ENCODE results near the gene ZNF432. TPM values are rescaled to one million over a fixed set of nuclear protein-coding genes. Genes with fewer than 3 reads are reported as not detected.
A peak's percentile ranks its signal among the peaks of the same experiment; 100 is the strongest.

ZNF432 gene
- total RNA-seq, 3 donors from 2014 or later (not counting 1 experiment from before 2014, with no cell fraction given) = 19.7 to 33.7 (median 32.4) TPM

DNA sequence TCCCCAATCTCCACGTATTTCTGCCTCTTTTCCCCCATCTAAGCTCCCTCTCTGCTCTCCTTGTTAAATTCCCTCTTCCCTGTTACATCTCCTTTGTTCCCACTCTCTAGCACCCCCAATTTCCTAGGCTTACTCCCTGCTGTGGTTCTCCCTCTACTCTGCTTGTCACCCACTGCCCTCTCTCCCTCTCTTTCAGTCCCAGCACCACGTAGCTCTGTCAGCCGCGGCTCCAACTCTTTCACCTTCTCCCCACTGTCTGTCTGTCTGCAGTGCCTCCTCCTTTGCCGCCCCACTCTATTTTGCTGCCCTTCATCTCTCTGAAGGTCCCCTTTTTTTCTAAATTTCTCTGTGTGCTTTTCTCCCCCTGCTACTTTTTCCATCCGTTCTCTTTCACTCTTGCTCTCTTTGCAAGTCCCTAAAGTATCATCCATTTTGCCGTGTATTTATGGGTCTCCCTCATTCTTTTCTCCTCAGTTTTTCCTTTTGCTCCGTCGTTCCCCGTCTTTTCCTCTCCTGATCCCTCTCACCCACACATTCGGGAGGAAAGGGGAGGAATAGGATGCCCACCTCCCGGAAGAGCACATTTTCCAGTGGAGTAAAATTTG lies 46.0 kb upstream of the ZNF432 start:
- WGBS (ENCODE audit: insufficient coverage) = 32% methylated on average over 8 of the region's 12 CpGs
- DNase-seq (no peak), ATAC-seq (no peak)
- peaks cover 11% of the 10 kb centered on the region for H3K36me3 ChIP-seq (ENCODE audit: control insufficient read depth, insufficient read depth, low read length)
- H3K27ac ChIP-seq (ENCODE audit: low read length) = peak overlapping the region; percentile 77
- peak overlapping the region; percentile 98 for H3K4me3 ChIP-seq (ENCODE audit: low read length)
- no peaks in the 10 kb centered on the region for H3K27me3 ChIP-seq (ENCODE audit: control insufficient read depth, insufficient read depth, low read length)
- Mint-ChIP-seq H3K9me3 (peaks cover 0 to 14% of the 10 kb centered on the region in 2 donors), H3K4me1 (peaks cover 56 to 57% of the 10 kb centered on the region in 2 donors), H3K36me3 (peaks cover 27% of the 10 kb centered on the region), H3K4me3 (peak overlapping the region; percentile 99), H3K27me3 (ENCODE audit: low read depth in 2 of 2) (no peaks in the 10 kb centered on the region), H3K27ac (peak overlapping the region; percentile 91 to 94)
- H3K4me1 ChIP-seq (ENCODE audit: control insufficient read depth, insufficient read depth, low read length) = peaks cover 17% of the 10 kb centered on the region
- intact Hi-C loops (cut with micrococcal nuclease) = loop anchor here (5.0 kb wide), 1 partner anchor 43 kb away; the partner anchor contains the start of gene ZNF616
- no peak for TF ChIP-seq CTCF (IDR thresholded peaks at IDR 0.05)
- H3K9me3 ChIP-seq (ENCODE audit: control insufficient read depth, insufficient read depth, low read length) = peaks cover 26% of the 10 kb centered on the region

DNA sequence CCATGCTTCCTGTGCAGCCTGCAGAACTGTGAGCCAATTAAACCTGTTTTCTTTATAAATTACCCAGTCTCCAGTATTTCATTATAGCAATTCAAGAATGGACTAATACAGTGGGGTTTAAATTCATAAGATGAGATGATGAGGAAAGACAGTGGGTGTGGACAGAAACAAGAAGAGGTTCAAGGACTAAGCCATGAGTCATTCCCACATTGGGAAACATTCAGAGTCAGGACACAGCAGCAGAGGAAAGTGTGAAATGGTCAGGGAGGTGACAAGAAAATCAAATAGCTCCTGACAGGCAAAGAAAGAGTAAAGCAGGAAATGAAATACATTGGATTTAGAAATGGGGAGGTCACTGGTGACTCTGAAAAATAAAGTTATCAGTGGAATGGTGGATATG lies 37.8 kb upstream of the ZNF432 start:
- Histone ChIP-seq H3K9me3 (ENCODE audit: control insufficient read depth, insufficient read depth, low read length) (peaks cover 17% of the 10 kb centered on the region), H3K27ac (ENCODE audit: low read length) (no peak overlapping the region), H3K4me3 (ENCODE audit: low read length) (no peak overlapping the region), H3K4me1 (ENCODE audit: control insufficient read depth, insufficient read depth, low read length) (no peaks in the 10 kb centered on the region), H3K27me3 (ENCODE audit: control insufficient read depth, insufficient read depth, low read length) (no peaks in the 10 kb centered on the region), H3K36me3 (ENCODE audit: control insufficient read depth, insufficient read depth, low read length) (peaks cover 47% of the 10 kb centered on the region)
- H3K4me3 Mint-ChIP-seq = no peak overlapping the region
- peaks cover 43 to 49% of the 10 kb centered on the region in 2 donors for H3K4me1 Mint-ChIP-seq
- intact Hi-C loops (cut with micrococcal nuclease) = no loop called here
- no peak for ATAC-seq
- H3K36me3 Mint-ChIP-seq = peaks cover 78% of the 10 kb centered on the region
- DNase-seq = no peak
- no peaks in the 10 kb centered on the region for H3K27me3 Mint-ChIP-seq (ENCODE audit: low read depth in 2 of 2)
- peaks cover 2 to 12% of the 10 kb centered on the region in 2 donors for H3K9me3 Mint-ChIP-seq
- no peak for TF ChIP-seq CTCF (IDR thresholded peaks at IDR 0.05)
- H3K27ac Mint-ChIP-seq = peak overlapping the region in 1 of 2 donors; percentile 5

- H3K27ac ChIP-seq (ENCODE audit: low read length) = no peak overlapping the region
- ATAC-seq = no peak
- no peak overlapping the region for H3K4me3 Mint-ChIP-seq
- H3K27me3 ChIP-seq (ENCODE audit: control insufficient read depth, insufficient read depth, low read length) = no peaks in the 10 kb centered on the region
- intact Hi-C loops (cut with micrococcal nuclease) = no loop called here
- H3K27ac Mint-ChIP-seq = no peak overlapping the region
- peaks cover 78% of the 10 kb centered on the region for H3K36me3 Mint-ChIP-seq
- peaks cover 14 to 44% of the 10 kb centered on the region in 2 donors for H3K9me3 Mint-ChIP-seq
- H3K27me3 Mint-ChIP-seq (ENCODE audit: low read depth in 2 of 2) = no peaks in the 10 kb centered on the region
- DNase-seq = no peak
- peaks cover 52% of the 10 kb centered on the region for H3K9me3 ChIP-seq (ENCODE audit: control insufficient read depth, insufficient read depth, low read length)
- peaks cover 5% of the 10 kb centered on the region in 2 donors for H3K4me1 Mint-ChIP-seq
- no peak for TF ChIP-seq CTCF (IDR thresholded peaks at IDR 0.05)
- peaks cover 78% of the 10 kb centered on the region for H3K36me3 ChIP-seq (ENCODE audit: control insufficient read depth, insufficient read depth, low read length)
- H3K4me3 ChIP-seq (ENCODE audit: low read length) = no peak overlapping the region
- H3K4me1 ChIP-seq (ENCODE audit: control insufficient read depth, insufficient read depth, low read length) = no peaks in the 10 kb centered on the region
- 94% methylated on average over 5 of the region's 5 CpGs for whole genome bisulfite sequencing (ENCODE audit: insufficient coverage)
Observed at GRCh38 chr19:52070496-52070895, 21.9 kb upstream of the ZNF432 start.

GRCh38 chr19:52069653-52070052 lies 21.0 kb upstream of the ZNF432 start:
- H3K4me3 ChIP-seq (ENCODE audit: low read length) = no peak overlapping the region
- peaks cover 69% of the 10 kb centered on the region for H3K36me3 ChIP-seq (ENCODE audit: control insufficient read depth, insufficient read depth, low read length)
- no peak overlapping the region for H3K27ac ChIP-seq (ENCODE audit: low read length)
- no peak for ATAC-seq
- Mint-ChIP-seq H3K4me1 (peaks cover 5% of the 10 kb centered on the region in 2 donors), H3K9me3 (peaks cover 18 to 43% of the 10 kb centered on the region in 2 donors), H3K27me3 (ENCODE audit: low read depth in 2 of 2) (no peaks in the 10 kb centered on the region), H3K4me3 (no peak overlapping the region), H3K27ac (no peak overlapping the region), H3K36me3 (peaks cover 75% of the 10 kb centered on the region)
- H3K4me1 ChIP-seq (ENCODE audit: control insufficient read depth, insufficient read depth, low read length) = no peaks in the 10 kb centered on the region
- peaks cover 57% of the 10 kb centered on the region for H3K9me3 ChIP-seq (ENCODE audit: control insufficient read depth, insufficient read depth, low read length)
- intact Hi-C loops (cut with micrococcal nuclease) = no loop called here
- no peak for DNase-seq
- TF ChIP-seq CTCF (IDR thresholded peaks at IDR 0.05) = no peak
- 100% methylated on average over 1 of the region's 2 CpGs for WGBS (ENCODE audit: insufficient coverage)
- no peaks in the 10 kb centered on the region for H3K27me3 ChIP-seq (ENCODE audit: control insufficient read depth, insufficient read depth, low read length)
